Left forelimb (tissue), 1 donor: ENCODE results near the gene ZNF528.

Experiments
- DNase-seq: peaks from one replicate; pipeline ENCODE4 v3.0.0-alpha.2; 2018; ENCODE audit warnings: low spot score

Gene ZNF528

GRCh38 chr19:52397310-52398080 lies at the start of gene ZNF528:
ZNF528 (plus strand) TSS chr19:52397849; CDS start chr19:52402014, 4,165 bp downstream.
- peak; percentile 97 for DNase-seq

- DNase-seq: no peak
Measured at GRCh38 chr19:52351512-52351911, 46.1 kb upstream of the ZNF528 start.

- DNase-seq: no peak
Measured at GRCh38 chr19:52366414-52366824, 31.2 kb upstream of the ZNF528 start.

GRCh38 chr19:52369559-52370340 lies 27.9 kb upstream of the ZNF528 start, which contains the start of gene ZNF880:
ZNF880 (plus strand) TSS chr19:52369923; CDS start chr19:52369966, 43 bp downstream.
- peak; percentile 95 for DNase-seq

- no peak for DNase-seq
Measured at GRCh38 chr19:52370341-52370710, 27.3 kb upstream of the ZNF528 start.

GRCh38 chr19:52391135-52391534 lies 6.5 kb upstream of the ZNF528 start:
- no peak for DNase-seq

GRCh38 chr19:52398081-52398441 lies 412 bp downstream of the ZNF528 start:
- DNase-seq: no peak

GRCh38 chr19:52410276-52410675 lies 12.6 kb downstream of the ZNF528 start:
- no peak for DNase-seq

- DNase-seq: no peak
Measured at GRCh38 chr19:52415711-52416110, 18.1 kb downstream of the ZNF528 start.

- no peak for DNase-seq
Measured at GRCh38 chr19:52428937-52429336, 31.3 kb downstream of the ZNF528 start, which contains the start of gene ZNF534. ZNF534 (plus strand) TSS chr19:52429148; CDS start chr19:52431475, 2,327 bp downstream.

- no peak for DNase-seq
Measured at GRCh38 chr19:52442179-52442578, 44.5 kb downstream of the ZNF528 start.

GRCh38 chr19:52444506-52444905 lies 46.9 kb downstream of the ZNF528 start:
- no peak for DNase-seq

- no peak for DNase-seq
Measured at GRCh38 chr19:52451241-52451640, 53.6 kb downstream of the ZNF528 start.

- DNase-seq: peak; percentile 91
Measured at GRCh38 chr19:52453324-52454094, 55.9 kb downstream of the ZNF528 start, which contains the start of gene ZNF578. ZNF578 (plus strand) TSS chr19:52453553; CDS start chr19:52501846, 48,293 bp downstream.

- DNase-seq: no peak
Measured at GRCh38 chr19:52464798-52465470, 67.3 kb downstream of the ZNF528 start.
